ENCODE data around the gene NR1H2. TPM values are rescaled to one million over a fixed set of nuclear protein-coding genes. Genes with fewer than 3 reads are reported as not detected.

Gene NR1H2
- total RNA-seq, 2 donors from 2014 or later: 97.0 to 121 TPM

DNA sequence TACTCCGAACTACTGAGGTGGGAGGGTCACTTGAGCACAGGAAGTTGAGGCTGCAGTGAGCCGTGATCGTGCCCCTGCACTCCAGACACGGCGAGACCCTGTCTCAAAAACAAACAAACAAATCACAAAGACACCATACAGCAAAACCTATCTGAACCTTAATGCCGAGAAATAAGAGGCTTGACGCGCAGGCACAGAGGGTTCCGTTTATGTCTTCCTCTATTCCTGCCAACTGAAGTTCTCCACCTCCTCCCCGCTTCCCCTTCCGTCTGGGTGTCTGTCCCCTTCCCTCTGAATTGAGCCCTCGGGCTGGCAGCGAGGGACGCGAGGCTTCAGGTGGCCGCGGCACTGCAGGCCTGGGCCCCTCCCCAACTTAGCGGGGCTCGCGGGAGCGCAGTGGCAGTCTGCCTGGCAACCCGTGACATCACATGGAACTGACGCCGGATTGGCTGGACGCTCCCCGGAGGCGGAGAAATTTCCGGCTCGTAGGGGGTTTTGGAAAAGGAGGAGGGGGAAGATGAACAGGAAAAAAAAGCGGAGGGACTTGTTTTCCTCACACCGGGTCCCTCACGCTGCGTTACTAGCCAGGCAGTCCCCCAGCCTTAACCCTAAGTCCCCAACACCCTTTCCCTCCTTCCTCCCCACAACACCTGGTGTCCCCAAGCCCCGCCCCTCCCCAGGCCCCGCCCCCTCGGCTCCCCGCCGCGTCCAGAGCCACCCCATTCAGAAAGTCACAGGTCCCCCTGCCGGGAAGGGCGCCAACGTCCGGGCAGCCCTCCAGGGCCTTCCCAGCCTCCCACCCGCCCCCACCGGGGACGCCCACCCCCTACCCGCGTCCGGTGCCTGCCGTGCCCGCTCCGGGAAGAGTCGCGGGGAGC lies 55.3 kb downstream of the NR1H2 start:
- Histone ChIP-seq H3K9me3 (no peaks in the 10 kb centered on the region), H3K4me3 (peak overlapping the region; percentile 59 to 66), H3K36me3 (no peaks in the 10 kb centered on the region), H3K4me1 (peaks cover 0 to 25% of the 10 kb centered on the region in 2 donors), H3K27ac (peak overlapping the region; percentile 42 to 75), H3K27me3 (peaks cover 0 to 7% of the 10 kb centered on the region in 2 donors)
- peak; percentile 83 for DNase-seq (ENCODE audit: low spot score)
- TF ChIP-seq, protein P1, sequence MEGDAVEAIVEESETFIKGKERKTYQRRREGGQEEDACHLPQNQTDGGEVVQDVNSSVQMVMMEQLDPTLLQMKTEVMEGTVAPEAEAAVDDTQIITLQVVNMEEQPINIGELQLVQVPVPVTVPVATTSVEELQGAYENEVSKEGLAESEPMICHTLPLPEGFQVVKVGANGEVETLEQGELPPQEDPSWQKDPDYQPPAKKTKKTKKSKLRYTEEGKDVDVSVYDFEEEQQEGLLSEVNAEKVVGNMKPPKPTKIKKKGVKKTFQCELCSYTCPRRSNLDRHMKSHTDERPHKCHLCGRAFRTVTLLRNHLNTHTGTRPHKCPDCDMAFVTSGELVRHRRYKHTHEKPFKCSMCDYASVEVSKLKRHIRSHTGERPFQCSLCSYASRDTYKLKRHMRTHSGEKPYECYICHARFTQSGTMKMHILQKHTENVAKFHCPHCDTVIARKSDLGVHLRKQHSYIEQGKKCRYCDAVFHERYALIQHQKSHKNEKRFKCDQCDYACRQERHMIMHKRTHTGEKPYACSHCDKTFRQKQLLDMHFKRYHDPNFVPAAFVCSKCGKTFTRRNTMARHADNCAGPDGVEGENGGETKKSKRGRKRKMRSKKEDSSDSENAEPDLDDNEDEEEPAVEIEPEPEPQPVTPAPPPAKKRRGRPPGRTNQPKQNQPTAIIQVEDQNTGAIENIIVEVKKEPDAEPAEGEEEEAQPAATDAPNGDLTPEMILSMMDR (IDR thresholded peaks at IDR 0.05): no peak

DNA sequence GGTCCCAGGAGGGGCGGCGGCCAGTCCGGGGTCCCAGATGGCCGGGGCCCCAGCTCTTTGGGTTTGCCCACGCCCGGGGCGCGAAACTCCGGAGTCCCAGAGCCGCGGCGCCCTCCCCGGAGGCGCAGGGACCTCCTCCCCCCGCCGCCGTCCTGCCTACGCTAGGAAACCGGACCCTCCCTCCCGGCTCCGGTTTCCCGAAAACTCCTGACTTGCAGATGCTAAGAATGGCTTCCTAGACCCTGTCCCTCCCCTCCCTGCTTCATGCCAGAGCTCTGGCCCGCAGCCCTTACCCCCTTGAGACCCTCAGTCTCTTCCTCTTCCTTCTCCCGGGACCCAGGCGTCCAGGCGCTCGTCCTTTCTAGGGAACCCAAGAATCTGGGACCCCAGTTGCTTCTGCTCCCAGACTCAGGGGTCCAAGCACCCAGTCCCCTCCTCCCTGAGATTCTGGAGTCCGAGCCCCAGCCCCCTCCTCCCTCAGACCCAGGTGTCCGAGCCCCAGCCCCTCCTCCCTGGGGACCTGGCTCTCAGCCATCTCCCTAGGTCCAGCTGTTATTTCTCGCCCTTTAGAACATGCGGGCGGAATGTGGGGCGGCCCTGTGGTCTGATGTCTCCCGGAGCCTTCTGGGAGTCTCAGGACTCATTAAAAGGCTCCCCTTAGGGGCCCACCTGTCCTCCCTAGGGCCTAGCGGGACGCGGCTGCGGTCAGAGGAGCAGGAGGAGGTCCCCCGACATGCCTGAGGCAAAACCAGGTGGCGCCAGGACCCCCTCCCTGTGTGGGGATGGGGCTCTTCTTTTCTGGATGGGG lies 56.2 kb downstream of the NR1H2 start, which contains the start of gene MYBPC2:
Gene MYBPC2, plus strand, starts transcription at position 672 of the 808 bp plus-strand sequence. Its CDS starts 62 bp downstream, at position 734.
- Histone ChIP-seq H3K27me3 (peaks cover 0 to 7% of the 10 kb centered on the region in 2 donors), H3K4me3 (peak within 1 kb of the TSS; percentile 59 to 66), H3K9me3 (no peaks in the 10 kb centered on the region), H3K36me3 (no peaks in the 10 kb centered on the region), H3K27ac (peak within 1 kb of the TSS; percentile 42 to 75), H3K4me1 (peaks cover 0 to 25% of the 10 kb centered on the region in 2 donors)
- TF ChIP-seq, protein P1 (IDR thresholded peaks at IDR 0.05): no peak
- DNase-seq (ENCODE audit: low spot score): no peak

Other genes with a start within 250 kb of the NR1H2 start
- not detected for gene IZUMO2, start 213.2 kb upstream of the NR1H2 start, total RNA-seq
- gene MYH14, start 172.8 kb upstream of the NR1H2 start, total RNA-seq: 10 to 100 TPM; 40.9 to 44.5 TPM
- gene KCNC3, start 47.1 kb upstream of the NR1H2 start, total RNA-seq: 1 to 10 TPM; 1.4 to 2.0 TPM
- gene NAPSA, start 10.8 kb upstream of the NR1H2 start, total RNA-seq: under 1 TPM in 1 of 2 donors, not detected in 1; 0.31 TPM
- gene POLD1, start 7.9 kb downstream of the NR1H2 start, total RNA-seq: 1 to 10 TPM; 5.9 to 10.0 TPM
- not detected for gene SPIB, start 42.5 kb downstream of the NR1H2 start, total RNA-seq
- gene MYBPC2, start 56.4 kb downstream of the NR1H2 start, total RNA-seq: not detected
- gene EMC10, start 100.0 kb downstream of the NR1H2 start, total RNA-seq: 100 to 1,000 TPM in 1 of 2 donors, 10 to 100 TPM in 1; 94.9 to 112 TPM
- gene GARIN5A, start 100.4 kb downstream of the NR1H2 start, total RNA-seq: 1 to 10 TPM; 1.4 to 2.3 TPM
- gene JOSD2, start 134.7 kb downstream of the NR1H2 start, total RNA-seq: 10 to 100 TPM; 26.6 to 38.2 TPM
- not detected for gene ASPDH, start 137.5 kb downstream of the NR1H2 start, total RNA-seq
- 1 to 10 TPM; 1.6 to 2.0 TPM for gene LRRC4B, start 192.0 kb downstream of the NR1H2 start, total RNA-seq

Data from right atrium auricular region (tissue), 2 donors.